Measurements from ENCODE around the gene GPR108.

GPR108 gene

GRCh38 chr19:6700586-6701316, 36.6 kb downstream of the GPR108 start:
- H3K27ac Mint-ChIP-seq, result no peak overlapping the region
- H3K4me1 Mint-ChIP-seq (ENCODE audit: low read depth), result peaks cover 8% of the 10 kb centered on the region
- H3K9me3 Mint-ChIP-seq, result no peaks in the 10 kb centered on the region

GRCh38 chr19:6699935-6700334, 37.4 kb downstream of the GPR108 start:
- Mint-ChIP-seq H3K36me3 (ENCODE audit: low read depth) (no peaks in the 10 kb centered on the region), H3K4me1 (ENCODE audit: low read depth) (peaks cover 8% of the 10 kb centered on the region), H3K27ac (no peak overlapping the region), H3K27me3 (no peaks in the 10 kb centered on the region), H3K9me3 (no peaks in the 10 kb centered on the region), H3K4me3 (no peak overlapping the region)

More at GRCh38 chr19:6700586-6701316, 36.6 kb downstream of the GPR108 start:
- H3K27me3 Mint-ChIP-seq, result no peaks in the 10 kb centered on the region
- no peak overlapping the region for H3K4me3 Mint-ChIP-seq
- H3K36me3 Mint-ChIP-seq (ENCODE audit: low read depth), result no peaks in the 10 kb centered on the region

GRCh38 chr19:6697291-6697690, 40.1 kb downstream of the GPR108 start:
- no peak overlapping the region for H3K27ac Mint-ChIP-seq

DNA sequence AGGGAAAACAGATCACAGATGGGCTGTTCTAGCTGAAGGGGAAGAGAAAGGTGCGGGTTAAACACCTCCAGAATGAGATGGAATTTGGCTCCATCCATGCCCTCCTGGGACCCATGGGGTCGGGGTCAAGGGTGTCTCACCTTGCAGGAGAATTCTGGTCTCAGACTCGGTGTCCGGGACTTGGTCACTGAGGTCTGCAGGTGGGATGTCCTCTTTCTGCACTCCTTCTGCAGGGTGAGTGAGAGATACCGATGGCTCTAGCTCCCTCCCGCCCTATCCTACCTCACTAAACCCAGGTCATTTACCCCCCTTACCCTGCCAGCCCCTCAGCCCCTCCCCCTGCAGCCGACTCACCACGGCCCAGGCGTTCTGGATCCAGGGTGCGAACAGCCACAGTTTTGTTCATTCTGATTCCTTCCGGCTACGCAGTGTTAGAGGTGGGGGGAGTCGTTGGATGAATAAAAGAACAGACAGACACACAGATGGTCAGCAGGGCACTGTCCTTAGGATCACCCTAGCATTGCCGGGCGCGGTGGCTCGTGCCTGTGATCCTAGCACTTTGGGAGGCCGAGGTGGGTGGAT, 41.0 kb downstream of the GPR108 start:
- no peaks in the 10 kb centered on the region for H3K36me3 Mint-ChIP-seq (ENCODE audit: low read depth)
- H3K4me1 Mint-ChIP-seq (ENCODE audit: low read depth), result peaks cover 8% of the 10 kb centered on the region
- no peaks in the 10 kb centered on the region for H3K9me3 Mint-ChIP-seq
- no peak overlapping the region for H3K4me3 Mint-ChIP-seq
- no peak overlapping the region for H3K27ac Mint-ChIP-seq
- H3K27me3 Mint-ChIP-seq, result no peaks in the 10 kb centered on the region

More at GRCh38 chr19:6697291-6697690, 40.1 kb downstream of the GPR108 start:
- H3K9me3 Mint-ChIP-seq, result no peaks in the 10 kb centered on the region
- no peaks in the 10 kb centered on the region for H3K36me3 Mint-ChIP-seq (ENCODE audit: low read depth)
- H3K4me3 Mint-ChIP-seq, result no peak overlapping the region
- peaks cover 8% of the 10 kb centered on the region for H3K4me1 Mint-ChIP-seq (ENCODE audit: low read depth)
- H3K27me3 Mint-ChIP-seq, result no peaks in the 10 kb centered on the region

- Mint-ChIP-seq H3K4me3 (no peak overlapping the region), H3K36me3 (ENCODE audit: low read depth) (no peaks in the 10 kb centered on the region), H3K27ac (no peak overlapping the region), H3K9me3 (no peaks in the 10 kb centered on the region), H3K27me3 (peaks cover 3% of the 10 kb centered on the region), H3K4me1 (ENCODE audit: low read depth) (peaks cover 8% of the 10 kb centered on the region)
These were observed 43.1 kb downstream of the GPR108 start for GRCh38 chr19:6694147-6694815.

DNA sequence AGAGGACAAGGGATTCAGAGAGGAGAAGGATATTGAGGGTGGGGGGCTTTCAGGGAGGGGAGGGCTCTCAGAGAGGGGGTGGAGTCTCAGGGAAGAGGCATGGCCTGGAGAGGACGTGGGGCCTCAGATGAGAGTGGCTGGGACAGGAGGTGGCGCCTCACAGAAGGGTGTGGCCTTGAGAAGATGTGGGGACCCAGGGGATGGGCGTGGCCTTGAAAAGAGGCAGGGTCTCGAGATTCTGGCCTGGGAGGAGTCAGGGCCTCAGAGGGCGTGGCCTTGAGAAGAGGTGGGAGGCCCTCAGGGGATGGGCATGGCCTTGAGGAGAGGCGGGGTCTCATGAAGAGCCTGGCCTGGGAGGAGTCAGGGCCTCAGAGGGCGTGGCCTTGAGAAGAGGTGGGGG, 43.7 kb downstream of the GPR108 start:
- Mint-ChIP-seq H3K36me3 (ENCODE audit: low read depth) (peaks cover 2% of the 10 kb centered on the region), H3K4me3 (no peak overlapping the region), H3K4me1 (ENCODE audit: low read depth) (peaks cover 10% of the 10 kb centered on the region), H3K27me3 (peaks cover 3% of the 10 kb centered on the region), H3K27ac (no peak overlapping the region), H3K9me3 (peaks cover 2% of the 10 kb centered on the region)

GRCh38 chr19:6693056-6693471, 44.3 kb downstream of the GPR108 start:
- peaks cover 3% of the 10 kb centered on the region for H3K27me3 Mint-ChIP-seq
- peaks cover 4% of the 10 kb centered on the region for H3K9me3 Mint-ChIP-seq
- peaks cover 4% of the 10 kb centered on the region for H3K36me3 Mint-ChIP-seq (ENCODE audit: low read depth)
- no peak overlapping the region for H3K27ac Mint-ChIP-seq
- H3K4me3 Mint-ChIP-seq, result no peak overlapping the region
- H3K4me1 Mint-ChIP-seq (ENCODE audit: low read depth), result peaks cover 13% of the 10 kb centered on the region

DNA sequence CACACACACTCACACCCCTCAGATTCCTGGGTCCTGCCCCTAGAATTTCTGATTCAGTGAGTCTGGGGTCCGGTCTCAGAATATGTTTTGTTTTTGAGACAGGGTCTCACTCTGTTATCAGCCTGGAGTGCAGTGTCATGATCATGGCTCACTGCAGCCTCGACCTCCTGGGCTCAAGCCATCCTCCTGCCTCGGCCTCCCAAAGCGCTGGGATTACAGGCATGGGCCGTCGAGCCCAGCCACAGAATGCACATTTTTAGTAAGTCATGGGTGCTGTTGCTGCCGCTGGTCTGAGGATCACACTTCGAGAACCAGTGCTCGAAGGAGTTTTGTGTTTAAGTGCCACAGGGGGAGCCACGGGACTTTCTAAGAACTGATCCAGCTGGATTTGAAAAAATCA, 45.4 kb downstream of the GPR108 start:
- Mint-ChIP-seq H3K4me1 (ENCODE audit: low read depth) (peaks cover 12% of the 10 kb centered on the region), H3K4me3 (no peak overlapping the region), H3K9me3 (peaks cover 4% of the 10 kb centered on the region), H3K27me3 (peaks cover 3% of the 10 kb centered on the region), H3K36me3 (ENCODE audit: low read depth) (peaks cover 4% of the 10 kb centered on the region), H3K27ac (no peak overlapping the region)

DNA sequence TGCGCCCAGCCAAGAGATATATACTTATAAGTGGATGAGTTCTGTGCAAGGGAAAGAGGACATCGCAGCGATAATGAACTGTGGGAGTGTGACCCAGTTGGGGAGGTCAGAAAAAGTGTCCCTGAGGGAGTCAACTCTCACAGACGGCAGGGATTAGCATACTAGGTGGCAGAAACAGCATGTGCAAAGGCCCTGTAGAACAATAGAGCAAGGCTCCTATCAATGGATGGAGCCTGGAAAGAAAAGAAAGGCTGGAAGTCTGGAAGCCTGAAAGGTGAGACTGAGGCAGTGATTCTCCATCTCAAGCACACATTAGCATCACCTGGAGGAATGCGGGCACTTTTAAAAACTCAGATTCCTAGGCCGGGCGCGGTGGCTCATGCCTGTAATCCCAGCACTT, 46.0 kb downstream of the GPR108 start:
- Mint-ChIP-seq H3K27me3 (peaks cover 3% of the 10 kb centered on the region), H3K4me1 (ENCODE audit: low read depth) (peaks cover 14% of the 10 kb centered on the region), H3K9me3 (peaks cover 4% of the 10 kb centered on the region), H3K36me3 (ENCODE audit: low read depth) (peaks cover 4% of the 10 kb centered on the region), H3K4me3 (no peak overlapping the region), H3K27ac (no peak overlapping the region)

GRCh38 chr19:6690160-6690885, 47.1 kb downstream of the GPR108 start:
- Mint-ChIP-seq H3K4me3 (no peak overlapping the region), H3K27ac (no peak overlapping the region), H3K36me3 (ENCODE audit: low read depth) (peaks cover 4% of the 10 kb centered on the region), H3K4me1 (ENCODE audit: low read depth) (peaks cover 14% of the 10 kb centered on the region), H3K9me3 (peaks cover 4% of the 10 kb centered on the region), H3K27me3 (peaks cover 3% of the 10 kb centered on the region)

- peaks cover 3% of the 10 kb centered on the region for H3K27me3 Mint-ChIP-seq
- peaks cover 4% of the 10 kb centered on the region for H3K36me3 Mint-ChIP-seq (ENCODE audit: low read depth)
- H3K4me3 Mint-ChIP-seq, result no peak overlapping the region
- H3K4me1 Mint-ChIP-seq (ENCODE audit: low read depth), result peaks cover 27% of the 10 kb centered on the region
- peaks cover 8% of the 10 kb centered on the region for H3K9me3 Mint-ChIP-seq
- no peak overlapping the region for H3K27ac Mint-ChIP-seq
These were observed 50.3 kb downstream of the GPR108 start for GRCh38 chr19:6687114-6687513.

DNA sequence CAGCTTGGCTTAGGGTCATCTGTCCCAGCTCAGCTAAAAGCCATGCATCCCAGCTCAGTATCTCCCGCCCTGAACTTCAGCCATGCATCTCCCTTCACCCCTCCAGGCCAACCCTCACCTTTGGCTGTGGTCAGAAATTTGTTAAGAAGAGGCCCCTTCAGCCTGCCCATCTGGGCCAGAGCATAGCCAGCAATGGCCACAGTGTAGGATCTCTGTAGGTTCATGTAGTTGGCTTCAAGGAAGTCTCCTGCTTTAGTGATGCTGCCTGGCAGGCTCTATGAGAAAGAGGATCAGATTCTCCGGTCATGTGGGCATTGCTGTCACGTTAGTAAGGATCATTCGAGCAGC, 50.8 kb downstream of the GPR108 start:
- Mint-ChIP-seq H3K9me3 (peaks cover 8% of the 10 kb centered on the region), H3K4me3 (no peak overlapping the region), H3K27me3 (peaks cover 3% of the 10 kb centered on the region), H3K27ac (no peak overlapping the region), H3K36me3 (ENCODE audit: low read depth) (peaks cover 4% of the 10 kb centered on the region), H3K4me1 (ENCODE audit: low read depth) (peaks cover 27% of the 10 kb centered on the region)

DNA sequence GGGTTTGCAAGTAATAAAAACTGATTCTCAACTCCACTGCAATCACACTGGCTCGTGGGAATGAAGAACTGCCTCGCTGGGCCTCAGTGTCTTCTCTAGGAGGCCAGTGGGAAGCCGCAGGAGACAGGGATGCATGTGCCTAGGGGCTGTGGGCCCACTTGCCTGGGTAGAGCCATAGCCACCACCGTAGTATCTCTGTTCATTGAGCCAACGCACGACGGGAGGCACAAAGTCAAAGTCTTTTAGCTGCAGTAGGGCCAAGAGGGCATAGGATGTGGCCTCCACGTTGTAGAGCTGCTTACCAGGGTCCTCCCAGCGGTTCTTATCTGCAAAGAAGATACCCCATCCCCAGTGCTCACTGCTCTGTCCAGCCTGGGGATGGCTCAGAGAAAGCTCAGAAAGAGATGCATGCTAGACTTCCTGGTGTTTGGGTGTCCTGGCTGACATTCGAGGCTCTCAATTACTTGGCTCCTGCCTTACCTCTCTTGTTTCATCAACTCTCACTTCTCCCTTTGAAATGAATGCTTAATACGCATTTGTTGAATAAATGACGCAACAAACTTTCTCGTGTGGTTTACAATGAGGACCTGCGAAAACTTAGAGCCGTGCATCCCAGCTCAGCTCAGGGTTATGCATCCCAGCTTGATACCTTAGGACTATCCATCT, 51.3 kb downstream of the GPR108 start:
- Mint-ChIP-seq H3K27ac (no peak overlapping the region), H3K4me3 (no peak overlapping the region), H3K9me3 (peaks cover 8% of the 10 kb centered on the region), H3K27me3 (peaks cover 3% of the 10 kb centered on the region), H3K4me1 (ENCODE audit: low read depth) (peaks cover 27% of the 10 kb centered on the region), H3K36me3 (ENCODE audit: low read depth) (peaks cover 4% of the 10 kb centered on the region)

GRCh38 chr19:6685482-6685881, 51.9 kb downstream of the GPR108 start:
- H3K27ac Mint-ChIP-seq, result no peak overlapping the region

More at GRCh38 chr19:6685482-6685881, 51.9 kb downstream of the GPR108 start:
- peaks cover 11% of the 10 kb centered on the region for H3K9me3 Mint-ChIP-seq
- peaks cover 6% of the 10 kb centered on the region for H3K27me3 Mint-ChIP-seq
- peaks cover 4% of the 10 kb centered on the region for H3K36me3 Mint-ChIP-seq (ENCODE audit: low read depth)
- peaks cover 30% of the 10 kb centered on the region for H3K4me1 Mint-ChIP-seq (ENCODE audit: low read depth)
- H3K4me3 Mint-ChIP-seq, result no peak overlapping the region

Measured in stimulated activated naive CD8-positive, alpha-beta T cell treated with anti-CD3 and anti-CD28 coated beads, Interleukin-15, Interleukin-2, amounts not matched to agents 100 ng/mL and 50 ng/mL, for 24 hours (primary cell).